Measurements from ENCODE around the gene ZNF609. TPM values are rescaled to one million over a fixed set of nuclear protein-coding genes. Genes with fewer than 3 reads are reported as not detected.

ZNF609 gene
- total and polyA plus RNA-seq, 10 of the 15 experiments (the other 5 are each of a cell fraction or from before 2014, with no cell fraction given): 5.1 to 35.3 (median 13.6) TPM

GRCh38 chr15:64624242-64624641 lies 163.9 kb downstream of the ZNF609 start (continued):
- TF ChIP-seq, protein P1, sequence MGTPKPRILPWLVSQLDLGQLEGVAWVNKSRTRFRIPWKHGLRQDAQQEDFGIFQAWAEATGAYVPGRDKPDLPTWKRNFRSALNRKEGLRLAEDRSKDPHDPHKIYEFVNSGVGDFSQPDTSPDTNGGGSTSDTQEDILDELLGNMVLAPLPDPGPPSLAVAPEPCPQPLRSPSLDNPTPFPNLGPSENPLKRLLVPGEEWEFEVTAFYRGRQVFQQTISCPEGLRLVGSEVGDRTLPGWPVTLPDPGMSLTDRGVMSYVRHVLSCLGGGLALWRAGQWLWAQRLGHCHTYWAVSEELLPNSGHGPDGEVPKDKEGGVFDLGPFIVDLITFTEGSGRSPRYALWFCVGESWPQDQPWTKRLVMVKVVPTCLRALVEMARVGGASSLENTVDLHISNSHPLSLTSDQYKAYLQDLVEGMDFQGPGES (IDR thresholded peaks at IDR 0.05): no peak
- no peak for TF ChIP-seq FOXM1 (IDR thresholded peaks at IDR 0.05; ENCODE audit: low read depth, low read length)
- TF ChIP-seq, protein P2, sequence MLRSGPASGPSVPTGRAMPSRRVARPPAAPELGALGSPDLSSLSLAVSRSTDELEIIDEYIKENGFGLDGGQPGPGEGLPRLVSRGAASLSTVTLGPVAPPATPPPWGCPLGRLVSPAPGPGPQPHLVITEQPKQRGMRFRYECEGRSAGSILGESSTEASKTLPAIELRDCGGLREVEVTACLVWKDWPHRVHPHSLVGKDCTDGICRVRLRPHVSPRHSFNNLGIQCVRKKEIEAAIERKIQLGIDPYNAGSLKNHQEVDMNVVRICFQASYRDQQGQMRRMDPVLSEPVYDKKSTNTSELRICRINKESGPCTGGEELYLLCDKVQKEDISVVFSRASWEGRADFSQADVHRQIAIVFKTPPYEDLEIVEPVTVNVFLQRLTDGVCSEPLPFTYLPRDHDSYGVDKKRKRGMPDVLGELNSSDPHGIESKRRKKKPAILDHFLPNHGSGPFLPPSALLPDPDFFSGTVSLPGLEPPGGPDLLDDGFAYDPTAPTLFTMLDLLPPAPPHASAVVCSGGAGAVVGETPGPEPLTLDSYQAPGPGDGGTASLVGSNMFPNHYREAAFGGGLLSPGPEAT (IDR thresholded peaks at IDR 0.05; ENCODE audit: low read depth): no peak

DNA sequence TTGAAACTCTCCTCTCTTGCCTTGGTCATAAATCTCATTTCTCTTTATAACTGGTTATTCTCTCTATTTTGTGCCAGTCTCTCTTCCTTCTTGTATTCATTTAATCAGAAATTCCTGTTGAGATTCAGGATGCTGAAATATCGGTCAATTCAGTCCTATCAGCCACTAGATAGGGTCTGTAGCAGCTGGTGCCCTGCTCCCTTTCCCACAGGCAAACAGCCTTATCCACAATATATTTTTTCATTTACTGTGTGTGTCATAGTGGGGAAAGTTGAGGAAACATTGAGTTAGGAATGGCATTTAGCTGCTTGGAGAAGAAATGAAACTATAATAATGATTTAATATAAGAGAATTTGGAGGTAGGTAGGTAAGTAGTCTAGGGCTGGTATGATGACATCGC lies 168.7 kb downstream of the ZNF609 start:
- no peaks in the 10 kb centered on the region for H3K27me3 ChIP-seq (replicated peaks in 1 of 2; ENCODE audit: control insufficient read depth in 2 of 2, insufficient read depth in 2 of 2, low read length in 1 of 2)
- TF ChIP-seq MEF2A (IDR thresholded peaks at IDR 0.05; ENCODE audit: insufficient read depth, low read depth, low read length) (no peak), NRF1 (conservative IDR thresholded peaks at IDR 0.05; ENCODE audit: low read depth, low read length) (no peak), IKZF2 (IDR thresholded peaks at IDR 0.05) (no peak), CBX5 (IDR thresholded peaks at IDR 0.05; ENCODE audit: low read depth) (no peak), YY1 (IDR thresholded peaks at IDR 0.05; ENCODE audit: low read depth, low read length) (no peak), SKIL (IDR thresholded peaks at IDR 0.05; ENCODE audit: low read depth, poor library complexity, severe bottlenecking) (no peak), NFXL1 (IDR thresholded peaks at IDR 0.05; ENCODE audit: borderline replicate concordance) (no peak), ESRRA (IDR thresholded peaks at IDR 0.05; ENCODE audit: low read length) (no peak), HDAC2 (IDR thresholded peaks at IDR 0.05) (no peak), POLR2AphosphoS5 (IDR thresholded peaks at IDR 0.05; ENCODE audit: low read length) (no peak), ZNF622 (IDR thresholded peaks at IDR 0.05) (no peak), RAD21 (IDR thresholded peaks at IDR 0.05; ENCODE audit: insufficient read depth, low read depth, low read length) (no peak)
- TF ChIP-seq, protein P3, sequence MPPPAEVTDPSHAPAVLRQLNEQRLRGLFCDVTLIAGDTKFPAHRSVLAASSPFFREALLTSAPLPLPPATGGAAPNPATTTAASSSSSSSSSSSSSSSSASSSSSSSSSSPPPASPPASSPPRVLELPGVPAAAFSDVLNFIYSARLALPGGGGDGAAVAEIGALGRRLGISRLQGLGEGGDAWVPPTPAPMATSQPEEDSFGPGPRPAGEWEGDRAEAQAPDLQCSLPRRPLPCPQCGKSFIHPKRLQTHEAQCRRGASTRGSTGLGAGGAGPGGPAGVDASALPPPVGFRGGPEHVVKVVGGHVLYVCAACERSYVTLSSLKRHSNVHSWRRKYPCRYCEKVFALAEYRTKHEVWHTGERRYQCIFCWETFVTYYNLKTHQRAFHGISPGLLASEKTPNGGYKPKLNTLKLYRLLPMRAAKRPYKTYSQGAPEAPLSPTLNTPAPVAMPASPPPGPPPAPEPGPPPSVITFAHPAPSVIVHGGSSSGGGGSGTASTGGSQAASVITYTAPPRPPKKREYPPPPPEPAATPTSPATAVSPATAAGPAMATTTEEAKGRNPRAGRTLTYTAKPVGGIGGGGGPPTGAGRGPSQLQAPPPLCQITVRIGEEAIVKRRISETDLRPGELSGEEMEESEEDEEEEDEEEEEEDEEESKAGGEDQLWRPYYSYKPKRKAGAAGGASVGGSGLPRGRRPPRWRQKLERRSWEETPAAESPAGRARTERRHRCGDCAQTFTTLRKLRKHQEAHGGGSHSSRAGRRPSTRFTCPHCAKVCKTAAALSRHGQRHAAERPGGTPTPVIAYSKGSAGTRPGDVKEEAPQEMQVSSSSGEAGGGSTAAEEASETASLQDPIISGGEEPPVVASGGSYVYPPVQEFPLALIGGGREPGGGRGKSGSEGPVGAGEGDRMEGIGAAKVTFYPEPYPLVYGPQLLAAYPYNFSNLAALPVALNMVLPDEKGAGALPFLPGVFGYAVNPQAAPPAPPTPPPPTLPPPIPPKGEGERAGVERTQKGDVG (CRISPR knock-in tag; IDR thresholded peaks at IDR 0.05): no peak

More for the DNA sequence above, 168.7 kb downstream of the ZNF609 start:
- in situ Hi-C loops (cut with MboI): no loop called here
- no peaks in the 10 kb centered on the region for H4K20me1 ChIP-seq (ENCODE audit: control insufficient read depth, insufficient read depth)
- POLR2A ChIA-PET: interaction anchor here (0.5 to 1.2 kb wide), 4 partner anchors 22 to 175 kb away, joined by 3 to 4 read pairs (median 3); no protein-coding TSS in a partner anchor
- SMC1A ChIA-PET (ENCODE audit: uncharacterized antibody, unreplicated experiment): interaction anchor here (0.7 to 2.1 kb wide), 9 partner anchors 11 to 128 kb away, joined by 3 to 7 read pairs (median 3); no protein-coding TSS in a partner anchor
- DNase-seq (ENCODE audit: low read depth, low spot score): no peak
- peaks cover 1 to 12% of the 10 kb centered on the region in 2 experiments; a peak in 3 of 4 replicates for H3K36me3 ChIP-seq (ENCODE audit: control insufficient read depth in 2 of 2, insufficient read depth in 2 of 2, low read length in 1 of 2)
- no peak overlapping the region for H3K9ac ChIP-seq (ENCODE audit: control insufficient read depth, insufficient read depth, low read length)
- ATAC-seq: no peak
- FAIRE-seq: no peak
- RAD21 ChIA-PET (ENCODE audit: unreplicated experiment): interaction anchor here (0.5 to 1.6 kb wide), 5 partner anchors 10 to 182 kb away, joined by 3 to 4 read pairs (median 4); no protein-coding TSS in a partner anchor
- H3K4me2 ChIP-seq (ENCODE audit: control insufficient read depth, insufficient read depth): no peak overlapping the region
- H3K9me3 ChIP-seq (replicated peaks; ENCODE audit: control insufficient read depth, insufficient read depth, low read length): no peaks in the 10 kb centered on the region
- H3K27ac ChIP-seq (ENCODE audit: control insufficient read depth, insufficient read depth): no peak overlapping the region
- intact Hi-C loops (cut with micrococcal nuclease; ENCODE audit: unreplicated experiment): no loop called here
- CTCF ChIA-PET: interaction anchor here (1.0 to 1.3 kb wide), 3 partner anchors 11 to 181 kb away, joined by 3 to 4 read pairs (median 4); no protein-coding TSS in a partner anchor
- no TSS peak for BruUV-seq (replicated peaks)
- no peak overlapping the region for H3K4me3 ChIP-seq
- H3K79me2 ChIP-seq (ENCODE audit: control insufficient read depth, insufficient read depth, low read length): peaks cover 34% of the 10 kb centered on the region
- WGBS (ENCODE audit: insufficient coverage, insufficient replicate concordance, low lambda C conversion rate, missing lambda C conversion rate): 98% methylated on average over 2 of the region's 2 CpGs
- H2AFZ ChIP-seq (ENCODE audit: control insufficient read depth, low read depth, low read length): no peak overlapping the region
- peaks cover 33% of the 10 kb centered on the region for H3K4me1 ChIP-seq (ENCODE audit: control insufficient read depth, insufficient read depth, low read length)
